ELF-1 (cell line): ENCODE measurements around the gene NPR2.

Experiments used
- DNase-seq: peaks from one replicate; pipeline ENCODE4 v3.0.0-alpha.2; 2016; ENCODE audit warnings: low read depth, low spot score

NPR2 gene

DNA sequence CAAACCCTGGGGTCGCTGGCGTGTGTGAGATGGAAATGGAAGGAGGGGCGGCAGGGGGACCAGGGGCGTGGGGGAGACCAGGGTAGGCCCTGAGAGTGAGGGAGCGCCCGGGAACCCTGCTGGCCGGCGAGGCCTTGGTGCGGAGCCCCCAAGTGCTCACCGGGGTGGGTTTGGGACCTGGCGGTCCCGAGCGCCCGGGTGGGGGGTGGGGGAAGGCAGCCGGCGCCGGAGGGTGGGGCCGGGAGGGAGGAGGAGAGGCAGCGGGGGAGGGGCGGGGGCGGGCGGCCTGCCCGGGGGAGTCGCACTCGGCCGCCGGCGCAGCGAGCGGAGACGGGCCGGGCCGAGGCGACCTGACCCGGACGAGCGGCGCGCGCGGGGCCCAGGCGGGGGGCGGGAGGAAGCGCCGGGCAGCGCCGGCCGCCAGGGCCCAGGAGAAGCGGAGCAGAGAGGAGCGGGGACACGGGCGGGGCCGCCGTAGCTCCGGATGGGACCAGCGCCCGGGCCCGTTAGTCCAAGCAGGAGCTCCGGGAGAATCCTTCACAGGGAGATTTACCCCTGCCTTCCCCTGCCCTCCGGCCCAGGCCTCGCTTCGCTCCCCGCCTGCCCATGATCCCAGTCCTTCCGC lies at the start of gene NPR2:
Gene NPR2, plus strand, starts transcription at position 295 of the 625 bp plus-strand sequence. CDS start 818 bp downstream, outside the sequence.
- DNase-seq, result peak; percentile 21

DNA sequence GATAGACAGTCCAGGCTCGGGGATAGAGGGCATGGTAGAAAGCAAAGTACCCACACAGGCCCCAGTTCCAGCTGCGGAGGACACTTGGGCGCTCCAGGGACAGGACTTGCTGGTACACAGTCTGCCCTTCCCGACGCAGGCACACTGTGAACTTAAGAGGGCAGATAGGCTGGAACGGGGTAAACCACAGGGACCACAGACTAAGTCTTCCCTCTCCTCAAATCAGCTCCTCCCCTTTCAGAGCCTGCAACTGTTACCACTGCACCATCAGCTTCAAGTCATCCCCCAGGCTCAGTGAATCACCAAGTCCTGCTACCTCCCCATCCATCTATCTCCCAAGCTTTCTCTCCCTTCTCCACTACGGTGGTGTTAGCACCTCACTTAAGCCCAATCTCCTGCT lies 49.7 kb upstream of the NPR2 start:
- DNase-seq, result no peak

DNA sequence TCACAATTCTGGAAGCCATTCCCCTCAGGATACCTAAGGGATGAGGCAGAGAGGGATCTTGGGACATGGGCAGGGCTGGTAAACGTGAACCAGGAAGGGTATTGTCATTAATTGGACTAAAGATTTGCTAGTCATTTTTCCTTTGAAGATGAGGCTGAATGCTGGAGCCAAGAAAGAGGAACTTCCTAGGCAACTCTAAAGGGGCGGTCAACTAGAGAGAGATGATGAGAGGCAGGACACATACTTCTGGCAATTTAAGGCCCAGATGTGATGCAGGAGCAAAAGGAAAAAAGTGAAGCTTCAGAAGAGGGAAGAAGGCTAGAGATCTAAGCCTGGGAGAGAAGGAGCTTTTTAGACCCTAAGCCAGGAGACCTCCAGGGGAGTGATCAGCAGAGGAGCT lies 47.9 kb upstream of the NPR2 start:
- DNase-seq, result no peak

DNA sequence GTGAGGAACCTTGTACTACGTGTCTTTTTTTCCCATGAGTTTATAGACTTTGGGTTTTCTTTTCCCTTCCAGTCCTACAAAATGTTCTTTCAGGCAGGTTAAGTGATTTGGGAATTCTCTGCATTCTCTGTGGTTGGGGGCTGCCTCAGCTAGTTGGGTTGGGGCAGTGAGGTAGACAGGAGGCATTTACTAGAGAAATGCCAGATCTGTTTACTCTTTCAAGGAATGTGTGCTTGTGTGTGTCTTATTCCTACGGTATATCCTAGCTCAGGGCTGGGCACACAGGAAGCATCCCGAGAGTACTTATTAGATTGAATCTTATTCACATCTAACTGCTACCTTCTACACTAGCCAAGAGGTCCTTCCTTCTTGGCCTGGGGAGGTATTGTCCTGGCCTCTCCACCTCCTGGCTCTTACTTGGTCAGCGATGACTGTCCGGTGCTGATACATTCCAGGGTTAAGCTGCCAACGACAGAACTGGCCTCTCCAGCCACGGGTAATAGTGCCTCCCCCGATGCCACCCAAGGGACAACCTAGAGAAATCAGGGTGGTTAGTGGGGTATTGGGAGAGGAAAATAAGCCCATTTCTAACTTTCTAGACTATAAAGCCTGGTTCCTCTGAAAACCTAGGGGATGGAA lies 47.4 kb upstream of the NPR2 start:
- DNase-seq, result no peak

DNA sequence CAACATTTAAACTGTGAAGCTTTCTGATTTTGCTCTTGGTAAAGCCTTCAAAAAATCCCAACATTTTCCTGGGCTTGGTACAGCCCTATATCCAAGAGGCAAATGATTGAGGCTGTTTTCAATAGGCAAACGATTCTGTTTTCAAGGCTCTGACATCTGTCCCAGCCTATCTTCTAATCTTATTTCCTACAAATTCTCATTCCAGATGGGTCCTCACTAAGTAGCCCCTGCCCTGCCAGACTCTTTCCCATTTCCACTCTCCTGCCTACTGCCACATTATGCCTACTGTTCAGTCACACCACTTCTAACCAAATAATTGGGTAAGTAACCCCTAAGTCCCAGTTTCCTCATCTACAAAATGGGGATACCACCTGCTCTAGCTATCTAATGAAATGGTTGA lies 45.8 kb upstream of the NPR2 start:
- DNase-seq, result no peak

DNA sequence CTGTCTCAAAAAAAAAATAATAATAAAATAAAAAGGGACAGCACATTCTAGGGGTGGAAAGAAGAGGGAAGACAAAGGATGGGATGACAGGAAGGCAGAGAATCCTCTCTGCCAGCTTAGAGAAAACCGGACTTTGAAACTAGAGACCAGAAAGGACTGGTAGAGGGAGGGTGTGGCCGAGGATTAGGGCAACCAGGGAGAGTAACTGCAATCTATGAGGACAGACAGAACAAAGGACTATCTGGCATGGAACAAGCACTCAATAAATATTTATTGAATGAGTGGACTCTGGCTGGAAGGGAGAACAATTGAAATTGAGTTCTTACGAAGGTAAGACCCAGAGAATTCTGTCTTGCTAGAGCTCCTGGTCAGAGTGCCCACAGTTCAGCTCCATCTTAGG lies 44.8 kb upstream of the NPR2 start:
- no peak for DNase-seq

DNA sequence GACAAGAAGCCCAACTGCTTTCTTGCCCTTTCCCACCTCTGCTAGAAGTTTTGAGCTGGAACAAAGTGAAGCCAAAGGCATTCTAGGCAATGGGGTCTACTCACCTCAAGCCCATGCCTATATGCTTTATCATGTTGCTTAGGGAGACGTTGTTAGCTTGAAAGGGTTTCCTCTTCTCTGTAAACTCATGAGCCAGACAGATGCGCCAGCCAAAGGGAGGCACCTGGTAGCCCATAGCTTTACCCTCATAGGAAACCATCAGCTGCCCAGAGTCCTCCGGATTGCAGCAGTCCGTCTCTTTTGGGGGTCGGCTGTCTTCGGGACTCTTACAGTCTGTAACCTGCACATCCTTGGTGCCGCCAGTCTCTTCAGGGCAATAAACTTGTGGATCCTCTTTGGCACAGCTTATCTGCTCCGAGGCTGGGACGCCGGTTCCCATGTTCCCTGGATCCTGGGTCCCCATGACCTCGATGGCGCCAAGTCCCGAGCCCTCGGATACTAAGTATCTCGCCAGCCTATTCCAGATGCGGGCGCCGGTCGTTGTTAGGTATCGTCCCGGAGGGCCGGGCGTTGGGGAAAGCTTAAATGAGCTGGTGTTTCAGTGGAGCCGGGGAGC lies 43.0 kb upstream of the NPR2 start:
- DNase-seq, result no peak

DNA sequence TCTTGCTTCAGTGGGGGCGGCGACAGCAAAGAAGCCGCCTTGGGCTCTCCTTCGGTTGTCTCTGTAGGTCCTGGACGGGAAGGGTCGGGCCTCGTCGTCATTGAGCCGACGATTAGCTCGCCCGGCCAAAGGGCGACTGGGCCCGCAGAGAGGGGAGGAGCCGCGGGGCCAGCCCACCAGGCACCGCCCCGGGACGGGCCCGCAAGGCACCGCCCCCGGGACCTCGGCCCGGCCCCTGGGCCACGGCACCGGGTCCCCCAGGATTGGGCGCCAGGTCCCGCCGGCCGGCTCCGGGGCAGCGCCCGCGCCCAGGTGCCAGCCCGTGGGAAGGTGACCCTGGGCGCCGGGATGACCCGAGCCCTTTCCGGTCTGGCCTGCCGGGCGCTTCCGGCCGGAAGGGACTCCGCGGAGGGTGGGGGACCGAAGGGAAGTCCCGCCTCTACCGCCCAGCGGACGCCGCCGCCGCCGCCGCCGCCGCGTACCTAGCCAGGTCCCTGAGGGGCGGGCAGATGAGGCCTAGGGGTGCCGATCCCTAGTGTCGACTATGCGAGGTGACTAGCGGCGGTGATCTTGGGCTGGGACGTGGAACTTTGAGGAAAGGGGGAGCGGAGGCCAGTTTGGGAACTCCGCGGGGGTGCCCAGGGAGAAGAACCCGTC lies 42.4 kb upstream of the NPR2 start, which contains the start of the genes GBA2 and RGP1:
Gene GBA2, minus strand, starts transcription at position 371 of the 657 bp plus-strand sequence. CDS start 524 bp downstream, outside the sequence.
Gene RGP1, plus strand, starts transcription at position 430 of the 657 bp plus-strand sequence. CDS start 469 bp downstream, outside the sequence.
- peak; percentile 78 for DNase-seq

DNA sequence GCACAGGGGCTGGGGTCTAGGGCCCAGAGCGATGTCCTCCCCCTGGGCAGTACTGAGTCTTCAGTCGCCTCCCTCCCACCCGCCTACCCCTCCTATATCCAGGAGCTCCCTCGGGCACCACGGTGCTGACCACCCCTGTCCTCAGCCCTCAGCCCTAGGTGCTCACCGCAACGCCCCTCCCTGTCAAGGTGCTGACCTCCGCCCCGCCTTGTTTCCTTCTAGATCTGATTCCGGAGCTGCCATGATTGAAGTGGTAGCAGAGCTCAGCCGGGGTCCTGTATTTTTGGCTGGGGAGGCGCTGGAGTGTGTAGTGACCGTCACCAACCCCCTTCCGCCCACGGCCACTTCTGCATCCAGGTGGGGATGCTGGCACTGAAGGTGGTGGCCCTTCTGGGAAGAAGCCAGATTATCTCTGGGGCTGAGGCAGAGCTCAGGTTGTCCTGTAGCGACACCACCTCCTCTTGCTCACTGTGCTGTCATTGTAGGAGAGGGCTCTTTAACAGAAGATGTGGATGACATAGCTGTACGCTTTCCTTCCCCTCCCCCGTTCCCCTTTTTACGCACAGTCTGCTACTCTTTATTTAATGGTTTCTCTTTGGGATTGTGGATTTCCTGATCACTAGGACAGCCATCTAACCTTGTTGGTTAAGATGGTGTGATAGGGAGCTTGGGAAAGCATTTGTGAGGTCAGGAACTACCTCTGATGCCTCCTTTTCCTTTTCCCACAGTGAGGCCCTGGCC lies 41.7 kb upstream of the NPR2 start:
- DNase-seq, result no peak

DNA sequence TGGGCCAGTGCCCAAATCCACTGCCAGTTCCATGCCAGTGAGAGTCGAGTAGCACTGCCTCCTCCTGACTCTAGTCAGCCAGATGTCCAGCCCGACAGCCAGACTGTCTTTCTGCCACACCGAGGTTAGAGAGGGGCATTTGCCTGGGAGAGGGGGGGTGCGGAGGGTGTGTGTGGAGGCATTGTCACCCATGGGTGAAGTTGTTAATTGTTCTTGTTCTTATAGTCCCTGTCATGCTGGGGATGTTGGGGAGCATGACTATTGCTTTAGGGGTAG lies 41.2 kb upstream of the NPR2 start:
- DNase-seq, result no peak

DNA sequence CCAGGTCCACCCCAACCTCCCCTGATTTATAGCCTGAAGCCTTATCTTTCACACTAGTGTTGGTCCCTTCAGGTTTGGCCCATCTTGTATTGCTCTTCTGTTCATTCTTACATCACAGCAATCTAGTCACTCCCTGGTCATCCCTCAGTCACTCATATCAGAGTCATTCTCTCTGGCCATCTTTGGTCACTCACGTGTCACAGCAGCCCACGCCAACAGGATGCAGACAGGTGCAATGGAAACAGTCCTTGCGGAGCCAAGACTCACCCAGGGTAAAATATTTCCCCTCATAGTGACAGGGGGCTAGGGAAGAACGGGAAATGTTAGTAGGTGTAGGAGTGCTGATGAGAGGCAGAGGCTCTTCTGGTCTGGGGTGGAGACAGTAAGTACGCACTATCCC lies 37.9 kb upstream of the NPR2 start:
- DNase-seq, result no peak

DNA sequence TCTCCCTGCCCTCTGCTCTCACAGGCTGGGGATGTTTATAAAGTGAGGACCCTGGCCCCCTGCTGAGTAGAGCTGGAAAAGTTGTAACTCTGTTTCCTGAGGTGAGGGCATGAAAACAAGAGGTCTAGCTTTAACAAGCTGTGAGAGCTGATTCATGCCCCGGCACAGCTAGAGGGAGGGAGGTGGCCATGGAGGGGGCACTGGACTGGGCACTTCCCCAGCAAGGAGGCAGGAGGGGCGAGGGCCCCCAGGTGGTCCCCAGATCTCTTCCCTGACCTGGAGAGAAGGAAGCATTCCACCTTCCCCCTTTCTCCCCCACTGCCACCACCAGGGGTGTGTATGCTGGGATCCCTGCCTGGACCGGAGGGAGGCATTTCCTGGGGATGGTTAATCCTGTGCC lies 37.1 kb upstream of the NPR2 start, which contains the start of gene MSMP:
Gene MSMP, minus strand, starts transcription at position 13 of the 400 bp plus-strand sequence. CDS start 147 bp downstream, outside the sequence.
- no peak for DNase-seq

DNA sequence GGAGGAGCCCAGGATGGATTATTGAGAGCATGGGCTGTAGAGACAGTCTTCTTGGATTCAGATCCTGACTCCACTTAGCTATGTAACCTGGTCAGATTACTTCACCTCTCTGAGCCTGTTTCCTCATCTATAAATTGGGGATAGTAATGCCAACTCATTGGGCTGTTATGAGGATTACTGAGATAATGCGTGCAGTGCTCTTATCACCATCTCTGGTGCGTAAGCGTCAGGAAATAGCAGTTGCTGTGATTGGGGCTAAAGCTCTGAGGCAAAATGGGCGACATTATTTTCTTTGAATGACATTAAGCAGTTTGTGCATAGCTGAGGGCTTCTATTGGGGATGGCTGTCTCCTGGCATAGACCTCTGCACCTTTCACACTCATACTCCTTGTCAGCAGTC lies 36.3 kb upstream of the NPR2 start:
- DNase-seq, result no peak

DNA sequence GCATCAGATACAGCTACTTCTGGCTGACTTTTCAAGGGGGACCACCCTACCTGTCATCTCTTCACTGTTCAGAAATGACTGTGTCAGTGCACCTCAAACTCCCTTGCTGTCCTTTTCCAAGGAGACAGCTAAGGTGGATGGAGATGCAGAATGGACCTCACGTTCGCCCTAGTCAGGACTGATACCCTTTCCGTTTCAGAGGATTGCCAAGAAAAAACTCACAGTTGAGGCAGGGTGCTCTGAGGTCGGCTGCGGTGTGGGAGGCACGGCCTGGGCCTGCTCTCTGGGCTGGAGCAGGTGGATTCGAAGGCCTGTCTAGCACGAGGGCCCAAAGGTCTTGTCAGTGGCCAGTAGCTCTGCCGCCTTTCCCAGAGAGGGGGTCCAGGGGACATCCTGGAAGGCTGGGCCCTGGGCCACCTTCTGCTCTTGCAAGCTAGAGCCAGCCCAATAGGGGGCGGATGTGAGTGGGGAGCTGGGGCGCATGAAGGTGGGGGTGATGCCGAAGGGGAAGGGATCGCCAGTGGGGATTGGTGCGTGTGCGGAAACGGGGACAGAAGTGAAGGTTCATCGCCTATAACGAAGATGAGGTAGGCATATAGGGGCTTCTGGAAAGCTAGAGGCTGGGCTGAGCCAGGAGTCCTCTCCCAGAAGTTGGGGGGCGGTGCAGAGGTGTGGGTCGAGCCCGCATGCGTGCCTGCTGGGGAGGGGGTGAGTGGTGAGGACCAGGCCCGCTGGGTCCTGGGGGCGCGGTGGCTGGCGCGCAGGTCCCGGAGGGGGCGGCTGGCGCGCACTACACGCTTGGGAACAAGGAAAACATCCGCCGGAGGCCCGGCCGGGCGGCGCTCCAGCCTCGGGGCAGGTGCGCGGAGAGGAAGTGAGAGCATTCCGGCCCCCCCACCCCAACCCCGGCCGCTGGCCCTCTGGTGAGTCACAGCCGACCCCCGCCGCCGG lies 34.8 kb upstream of the NPR2 start:
- DNase-seq, result peak; percentile 71

DNA sequence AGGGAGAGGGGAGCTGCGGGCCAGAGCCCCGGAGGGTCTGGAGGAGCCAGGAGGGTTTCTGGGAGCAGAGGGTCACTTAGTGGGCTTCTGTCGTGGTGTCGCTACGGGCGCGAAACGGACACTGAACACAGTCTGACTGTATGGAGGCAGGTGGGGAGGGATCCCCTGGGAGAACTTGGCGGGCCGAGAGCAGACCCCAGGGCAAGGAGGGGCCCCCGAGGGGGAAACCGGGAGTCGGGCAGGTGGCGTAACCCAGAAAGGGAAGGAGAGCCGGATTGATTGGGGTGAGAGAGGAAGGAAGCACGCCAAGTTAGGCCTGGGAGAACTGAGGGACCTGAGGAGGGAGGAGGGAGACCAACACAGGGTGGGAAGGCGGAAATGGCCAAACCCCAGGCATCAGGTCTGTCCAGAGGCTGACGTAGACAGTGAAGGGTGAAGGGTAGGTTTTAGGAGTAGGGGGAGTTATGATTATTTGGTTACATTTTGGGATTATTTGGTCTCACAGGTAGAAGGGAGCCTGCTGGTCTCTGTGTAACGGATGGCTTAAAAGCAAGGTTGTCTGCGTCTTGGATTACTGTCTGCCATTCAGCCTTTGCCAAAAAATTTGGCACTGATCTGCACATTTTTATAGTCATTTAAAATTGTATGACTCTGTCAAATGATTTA lies 34.0 kb upstream of the NPR2 start:
- peak; percentile 63 for DNase-seq

DNA sequence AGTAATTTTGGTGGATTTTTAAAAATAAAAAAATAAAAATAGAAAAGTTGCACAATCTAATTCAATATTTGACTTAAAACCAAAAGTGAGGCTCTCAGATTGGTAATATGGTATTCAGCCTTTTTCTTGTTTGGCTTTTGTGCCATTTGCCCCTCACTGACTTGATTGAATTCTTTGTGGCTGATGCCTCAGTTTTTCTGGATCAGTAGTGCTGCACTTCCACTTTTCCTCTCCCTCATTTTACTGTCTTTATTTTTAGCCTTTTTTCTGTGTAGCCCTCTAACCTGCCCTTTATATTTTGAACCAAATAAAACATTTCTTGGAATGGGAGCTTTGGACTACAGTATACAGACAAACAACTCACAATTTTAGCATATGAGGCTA lies 33.5 kb upstream of the NPR2 start:
- DNase-seq, result no peak

DNA sequence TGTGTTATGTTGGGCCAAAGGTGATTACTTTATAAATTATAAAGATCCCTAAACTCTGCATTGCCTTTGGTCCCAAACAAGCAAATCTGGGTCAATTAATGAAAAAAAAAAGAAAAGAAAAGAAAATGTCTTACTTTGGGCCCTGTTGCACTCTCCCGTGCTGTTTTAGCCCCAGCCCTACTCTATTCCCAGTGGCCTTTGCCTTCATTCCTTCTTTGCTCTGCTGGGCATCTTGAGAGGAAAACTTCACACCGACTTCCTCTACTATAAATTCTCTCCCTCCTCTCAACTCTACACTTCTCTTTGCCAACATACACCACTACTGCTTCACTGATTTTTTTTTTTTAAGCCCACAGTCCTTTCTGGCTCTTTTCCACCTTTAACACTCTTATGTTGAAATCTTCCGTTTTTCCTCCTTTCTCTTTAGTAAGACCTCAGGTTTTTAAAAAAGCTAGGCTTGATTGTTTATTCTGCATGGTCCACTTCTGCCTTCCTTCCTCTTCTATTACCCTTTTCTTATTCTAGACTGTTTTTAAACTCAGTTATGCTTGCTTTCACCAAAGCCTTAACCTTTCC lies 32.8 kb upstream of the NPR2 start:
- DNase-seq, result no peak

DNA sequence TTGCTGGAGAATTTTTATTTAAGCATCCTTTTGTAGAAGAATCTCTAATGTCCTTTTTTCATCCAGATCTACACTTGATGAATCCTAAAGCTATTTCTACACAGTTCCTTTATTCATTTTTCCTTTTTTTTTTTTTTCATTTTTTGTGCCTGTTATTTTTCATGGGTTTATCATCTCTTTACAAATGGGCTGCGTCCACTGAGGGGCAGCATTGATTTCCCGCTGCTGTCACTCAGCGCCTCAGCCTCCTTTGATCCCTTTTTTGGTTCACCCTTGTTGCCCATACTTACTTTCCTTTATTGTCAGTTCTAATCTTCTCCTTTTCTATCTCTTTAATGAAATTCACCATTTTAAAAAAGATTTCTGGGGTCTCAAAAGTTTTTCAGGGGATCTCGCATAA lies 31.6 kb upstream of the NPR2 start:
- DNase-seq, result no peak

DNA sequence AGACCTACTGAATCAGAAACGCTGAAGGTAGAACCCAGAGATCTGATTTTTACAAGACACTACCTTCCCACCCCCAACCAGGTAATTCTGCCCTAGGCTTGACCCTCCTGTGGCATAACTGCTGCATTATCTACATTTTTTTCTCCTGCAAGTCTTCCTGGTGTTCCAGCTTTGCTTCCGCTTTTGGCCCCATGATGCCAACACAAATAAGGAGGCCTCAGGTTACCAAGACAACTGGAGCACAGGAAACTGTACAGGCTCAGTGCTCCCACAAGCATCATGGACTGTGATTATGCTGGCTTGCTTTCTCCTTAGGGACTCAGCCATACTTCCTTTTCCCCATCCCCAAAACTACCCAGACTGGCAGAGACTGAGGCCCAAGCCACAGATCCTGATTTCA lies 30.7 kb upstream of the NPR2 start:
- DNase-seq, result no peak

DNA sequence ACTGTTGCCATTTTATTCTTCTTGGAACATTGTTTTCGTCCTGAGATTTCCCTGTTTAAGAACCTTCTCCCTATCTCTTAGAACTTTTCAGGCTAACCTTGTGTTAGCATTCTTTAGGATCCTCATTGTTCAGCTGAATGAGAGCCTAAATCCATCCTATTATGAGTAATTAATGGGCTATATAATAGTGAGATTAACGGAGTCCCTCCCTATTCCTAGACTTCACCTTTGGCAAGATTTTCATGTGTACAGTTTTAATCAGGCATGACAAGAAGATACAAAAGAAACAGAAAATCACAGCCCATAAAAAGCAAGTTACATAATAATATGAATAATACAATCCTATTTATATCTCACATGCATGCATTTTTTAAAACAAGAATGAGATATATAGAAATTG lies 28.2 kb upstream of the NPR2 start:
- DNase-seq, result no peak
